Left ventricle myocardium inferior (tissue), 1 donor: ENCODE data around the gene MGMT. TPM values are rescaled to one million over a fixed set of nuclear protein-coding genes. Genes with fewer than 3 reads are reported as not detected.

Experiments used
- DNase-seq: peaks from one replicate; pipeline ENCODE4 v3.0.0-alpha.2; 2020
- H3K27ac ChIP-seq: fragments of 200-600 bp; replicated peaks from 2 replicates; pipeline ENCODE4 v1.8.0; 2021
- H3K27me3 ChIP-seq: fragments of 200-600 bp; 2 replicates; pipeline ENCODE4 v1.8.0; 2021; ENCODE audit warnings: low read depth
- H3K36me3 ChIP-seq: fragments of 200-600 bp; 2 replicates; pipeline ENCODE4 v1.8.0; 2021
- H3K4me1 ChIP-seq: fragments of 200-600 bp; 2 replicates; pipeline ENCODE4 v1.8.0; 2021
- H3K4me3 ChIP-seq: fragments of 200-600 bp; 2 replicates; pipeline ENCODE4 v1.8.0; 2021; ENCODE audit warnings: mild to moderate bottlenecking, moderate library complexity
- H3K9me3 ChIP-seq: fragments of 200-600 bp; replicated peaks from 2 replicates; pipeline ENCODE4 v1.8.0; 2021
- CTCF ChIP-seq: fragments of 200-600 bp; IDR thresholded peaks from 2 replicates; pipeline ENCODE4 v1.8.0; 2021; ENCODE audit warnings: antibody characterized with exemption, mild to moderate bottlenecking, borderline replicate concordance
- intact Hi-C: fragments of 100-400 bp; cut with micrococcal nuclease; formaldehyde crosslinking; loops from one replicate; pipeline ENCODE4 v1.11.0; 2022
- total RNA-seq: library from RNA; stranded (reverse); fragmentation: NEBNext Ultra II Directional; extraction: Animal tissue kit (Norgen Biotek cat#: 25700); gene quantifications from one replicate; pipeline ENCODE4 v1.2.1, GENCODE V29; 2021
- donor health status: DM: no; HTN: yes; CAD: no; lungs with severe emphysema.

Gene MGMT
- total RNA-seq, 1 donor from 2014 or later, result 15.4 TPM

- Histone ChIP-seq H3K9me3 (no peaks in the 10 kb centered on the region), H3K27me3 (no peaks in the 10 kb centered on the region), H3K4me1 (no peaks in the 10 kb centered on the region), H3K27ac (no peak overlapping the region), H3K4me3 (no peak overlapping the region), H3K36me3 (peaks cover 26% of the 10 kb centered on the region)
- no peak for TF ChIP-seq CTCF
- intact Hi-C loops, result no loop called here
- no peak for DNase-seq
Measured at GRCh38 chr10:129765664-129766550, 298.9 kb downstream of the MGMT start.

- H3K36me3 ChIP-seq, result peaks cover 26% of the 10 kb centered on the region
- H3K27ac ChIP-seq, result no peak overlapping the region
- H3K4me3 ChIP-seq, result no peak overlapping the region
- no peaks in the 10 kb centered on the region for H3K9me3 ChIP-seq
- no peak for TF ChIP-seq CTCF
- no peaks in the 10 kb centered on the region for H3K4me1 ChIP-seq
- no peaks in the 10 kb centered on the region for H3K27me3 ChIP-seq
- no peak for DNase-seq
- intact Hi-C loops, result no loop called here
Measured at GRCh38 chr10:129766611-129767550, 299.8 kb downstream of the MGMT start.

- no peak overlapping the region for H3K27ac ChIP-seq
- intact Hi-C loops, result no loop called here
- DNase-seq, result no peak
Measured at GRCh38 chr10:129767751-129768150, 300.7 kb downstream of the MGMT start.

GRCh38 chr10:129768437-129769355 lies 301.7 kb downstream of the MGMT start:
- no peaks in the 10 kb centered on the region for H3K27me3 ChIP-seq
- peaks cover 26% of the 10 kb centered on the region for H3K36me3 ChIP-seq
- H3K4me3 ChIP-seq, result no peak overlapping the region
- H3K4me1 ChIP-seq, result no peaks in the 10 kb centered on the region
- DNase-seq, result no peak
- no peak overlapping the region for H3K27ac ChIP-seq
- H3K9me3 ChIP-seq, result no peaks in the 10 kb centered on the region
- no peak for TF ChIP-seq CTCF
- intact Hi-C loops, result no loop called here

More at GRCh38 chr10:129767751-129768150, 300.7 kb downstream of the MGMT start:
- Histone ChIP-seq H3K36me3 (peaks cover 26% of the 10 kb centered on the region), H3K4me3 (no peak overlapping the region), H3K9me3 (no peaks in the 10 kb centered on the region), H3K4me1 (no peaks in the 10 kb centered on the region), H3K27me3 (no peaks in the 10 kb centered on the region)
- no peak for TF ChIP-seq CTCF
